Ishikawa (cell line): ENCODE results near the gene GNA14.

Source experiments
- CEBPB ChIP-seq: IDR thresholded peaks from 2 replicates; pipeline ENCODE4 v1.6.1; 2012
- CREB1 ChIP-seq: IDR thresholded peaks from 2 replicates; pipeline ENCODE4 v1.6.1; 2012; ENCODE audit warnings: low read depth
- EGR1 ChIP-seq: IDR thresholded peaks from 2 replicates; pipeline ENCODE4 v1.6.1; 2012
- EP300 ChIP-seq: IDR thresholded peaks from 2 replicates; pipeline ENCODE4 v1.6.1; 2012; ENCODE audit warnings: borderline replicate concordance
- FOXM1 ChIP-seq: IDR thresholded peaks from 2 replicates; pipeline ENCODE4 v1.6.1; 2012; ENCODE audit warnings: low read depth, borderline replicate concordance
- NFIC ChIP-seq: IDR thresholded peaks from 2 replicates; pipeline ENCODE4 v1.6.1; 2012
- RAD21 ChIP-seq: IDR thresholded peaks from 2 replicates; pipeline ENCODE4 v1.6.1; 2012; ENCODE audit warnings: low read depth
- TAF1 ChIP-seq: IDR thresholded peaks from 2 replicates; pipeline ENCODE4 v1.6.1; 2012; ENCODE audit warnings: low read depth, mild to moderate bottlenecking
- TCF12 ChIP-seq: IDR thresholded peaks from 2 replicates; pipeline ENCODE4 v1.6.1; 2012; ENCODE audit warnings: low read depth
- TEAD4 ChIP-seq: IDR thresholded peaks from 2 replicates; pipeline ENCODE4 v1.6.1; 2012
- YY1 ChIP-seq: IDR thresholded peaks from 2 replicates; pipeline ENCODE4 v1.6.1; 2012; ENCODE audit warnings: low read depth
- ZBTB7A ChIP-seq: IDR thresholded peaks from 2 replicates; pipeline ENCODE4 v1.6.1; 2012; ENCODE audit warnings: low read depth
- TF ChIP-seq, protein P1 (sequence below): IDR thresholded peaks from 2 replicates; pipeline ENCODE4 v1.6.1; 2012
- TF ChIP-seq, protein P2 (sequence below): IDR thresholded peaks from 2 replicates; pipeline ENCODE4 v1.6.1; 2012
- TF ChIP-seq, protein P3 (sequence below): IDR thresholded peaks from 2 replicates; pipeline ENCODE4 v1.6.1; 2012; ENCODE audit warnings: low read depth, mild to moderate bottlenecking

GNA14 gene

DNA sequence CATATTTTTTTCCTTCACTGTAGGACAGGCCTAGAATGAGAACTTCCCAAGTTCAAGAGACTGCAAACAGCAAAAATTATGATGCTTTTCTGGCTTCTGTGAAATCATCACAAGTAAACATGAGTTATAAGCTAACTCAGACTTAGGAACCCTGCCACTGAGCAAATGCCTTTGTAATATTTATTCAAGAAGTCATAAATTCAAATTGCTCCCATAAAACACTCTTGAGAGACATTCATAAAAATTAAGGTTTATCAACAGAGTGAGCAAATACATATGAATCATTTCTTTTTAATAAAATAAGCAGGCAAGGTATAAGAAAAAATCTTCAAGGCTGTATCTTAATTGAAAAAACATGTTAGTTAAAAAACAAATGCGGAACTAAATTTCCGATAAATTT, 124.2 kb downstream of the GNA14 start:
- TF ChIP-seq EP300, result no peak
- no peak for TF ChIP-seq RAD21

DNA sequence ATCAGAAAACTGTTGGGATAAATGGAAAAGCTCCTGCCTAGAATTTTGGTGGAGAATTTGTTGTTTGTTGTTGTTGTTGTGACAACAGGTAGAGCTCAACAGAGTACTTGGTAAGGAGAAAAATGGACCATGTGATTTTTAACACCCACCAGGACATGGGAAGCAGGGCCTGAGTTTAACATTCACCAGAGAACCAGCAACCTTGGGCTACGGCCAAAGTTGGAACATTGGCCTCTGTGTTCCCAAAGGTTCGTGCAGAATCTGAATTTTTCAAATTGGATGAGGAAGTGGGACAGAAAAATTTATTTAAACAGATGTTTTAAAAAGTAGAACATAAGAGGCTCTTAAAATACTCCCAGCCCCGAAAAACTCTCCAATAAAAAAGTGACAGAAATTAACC, 127.0 kb downstream of the GNA14 start:
- no peak for TF ChIP-seq FOXM1
- TF ChIP-seq RAD21, result no peak
- TF ChIP-seq CEBPB, result no peak
- no peak for TF ChIP-seq CREB1
- TF ChIP-seq, protein P1, sequence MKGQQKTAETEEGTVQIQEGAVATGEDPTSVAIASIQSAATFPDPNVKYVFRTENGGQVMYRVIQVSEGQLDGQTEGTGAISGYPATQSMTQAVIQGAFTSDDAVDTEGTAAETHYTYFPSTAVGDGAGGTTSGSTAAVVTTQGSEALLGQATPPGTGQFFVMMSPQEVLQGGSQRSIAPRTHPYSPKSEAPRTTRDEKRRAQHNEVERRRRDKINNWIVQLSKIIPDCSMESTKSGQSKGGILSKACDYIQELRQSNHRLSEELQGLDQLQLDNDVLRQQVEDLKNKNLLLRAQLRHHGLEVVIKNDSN, result no peak
- no peak for TF ChIP-seq ZBTB7A
- no peak for TF ChIP-seq YY1
- TF ChIP-seq EGR1, result no peak
- no peak for TF ChIP-seq NFIC
- TF ChIP-seq EP300, result no peak
- TF ChIP-seq, protein P2, sequence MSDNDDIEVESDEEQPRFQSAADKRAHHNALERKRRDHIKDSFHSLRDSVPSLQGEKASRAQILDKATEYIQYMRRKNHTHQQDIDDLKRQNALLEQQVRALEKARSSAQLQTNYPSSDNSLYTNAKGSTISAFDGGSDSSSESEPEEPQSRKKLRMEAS, result no peak
- TF ChIP-seq TAF1, result no peak
- TF ChIP-seq, protein P3, sequence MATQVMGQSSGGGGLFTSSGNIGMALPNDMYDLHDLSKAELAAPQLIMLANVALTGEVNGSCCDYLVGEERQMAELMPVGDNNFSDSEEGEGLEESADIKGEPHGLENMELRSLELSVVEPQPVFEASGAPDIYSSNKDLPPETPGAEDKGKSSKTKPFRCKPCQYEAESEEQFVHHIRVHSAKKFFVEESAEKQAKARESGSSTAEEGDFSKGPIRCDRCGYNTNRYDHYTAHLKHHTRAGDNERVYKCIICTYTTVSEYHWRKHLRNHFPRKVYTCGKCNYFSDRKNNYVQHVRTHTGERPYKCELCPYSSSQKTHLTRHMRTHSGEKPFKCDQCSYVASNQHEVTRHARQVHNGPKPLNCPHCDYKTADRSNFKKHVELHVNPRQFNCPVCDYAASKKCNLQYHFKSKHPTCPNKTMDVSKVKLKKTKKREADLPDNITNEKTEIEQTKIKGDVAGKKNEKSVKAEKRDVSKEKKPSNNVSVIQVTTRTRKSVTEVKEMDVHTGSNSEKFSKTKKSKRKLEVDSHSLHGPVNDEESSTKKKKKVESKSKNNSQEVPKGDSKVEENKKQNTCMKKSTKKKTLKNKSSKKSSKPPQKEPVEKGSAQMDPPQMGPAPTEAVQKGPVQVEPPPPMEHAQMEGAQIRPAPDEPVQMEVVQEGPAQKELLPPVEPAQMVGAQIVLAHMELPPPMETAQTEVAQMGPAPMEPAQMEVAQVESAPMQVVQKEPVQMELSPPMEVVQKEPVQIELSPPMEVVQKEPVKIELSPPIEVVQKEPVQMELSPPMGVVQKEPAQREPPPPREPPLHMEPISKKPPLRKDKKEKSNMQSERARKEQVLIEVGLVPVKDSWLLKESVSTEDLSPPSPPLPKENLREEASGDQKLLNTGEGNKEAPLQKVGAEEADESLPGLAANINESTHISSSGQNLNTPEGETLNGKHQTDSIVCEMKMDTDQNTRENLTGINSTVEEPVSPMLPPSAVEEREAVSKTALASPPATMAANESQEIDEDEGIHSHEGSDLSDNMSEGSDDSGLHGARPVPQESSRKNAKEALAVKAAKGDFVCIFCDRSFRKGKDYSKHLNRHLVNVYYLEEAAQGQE, result no peak
- TF ChIP-seq TCF12, result no peak
- no peak for TF ChIP-seq TEAD4

DNA sequence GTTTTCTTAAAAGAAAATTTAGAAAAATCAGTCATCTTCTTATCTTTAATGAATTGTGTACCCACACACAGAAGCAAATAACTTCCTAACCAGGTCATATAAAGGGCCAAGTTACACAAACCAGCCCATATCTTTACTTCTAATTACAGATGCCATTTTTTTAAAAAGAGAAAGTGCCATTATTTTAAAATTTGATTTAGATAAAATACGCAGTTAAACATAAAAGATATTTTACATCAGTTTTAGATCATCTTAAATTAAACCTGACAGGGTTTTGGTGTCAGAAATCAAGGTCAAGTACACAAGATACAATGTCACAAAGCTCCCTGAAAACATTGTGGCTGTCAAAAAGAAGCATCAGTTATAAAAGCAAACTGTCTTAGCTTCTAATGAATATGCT, 129.4 kb downstream of the GNA14 start:
- no peak for TF ChIP-seq EGR1
- TF ChIP-seq FOXM1, result no peak
- TF ChIP-seq, protein P3, result no peak
- TF ChIP-seq, protein P1, result no peak
- TF ChIP-seq RAD21, result no peak
- TF ChIP-seq NFIC, result no peak
- no peak for TF ChIP-seq ZBTB7A
- no peak for TF ChIP-seq CREB1
- no peak for TF ChIP-seq TEAD4
- TF ChIP-seq CEBPB, result no peak
- no peak for TF ChIP-seq YY1
- no peak for TF ChIP-seq EP300
- TF ChIP-seq TAF1, result no peak
- no peak for TF ChIP-seq TCF12
- TF ChIP-seq, protein P2, result no peak

DNA sequence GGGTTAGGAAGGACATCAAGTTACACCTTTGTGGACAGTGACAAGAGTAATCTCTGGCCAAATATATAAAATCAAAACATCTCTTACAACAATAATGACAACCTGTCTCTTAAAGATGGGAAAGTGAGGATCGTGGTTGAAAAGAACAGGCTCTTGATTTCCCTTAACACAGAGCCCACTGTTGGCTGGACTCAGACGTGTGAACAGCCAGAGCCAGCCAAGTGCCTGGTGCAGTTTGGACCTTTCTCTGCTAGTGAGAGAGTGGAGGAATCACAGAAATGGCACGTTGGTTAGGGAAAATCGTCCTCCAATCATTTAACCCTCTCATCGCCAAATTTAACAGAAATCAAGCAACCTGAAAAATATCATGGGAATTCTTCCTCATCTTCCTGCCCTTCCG, 131.3 kb downstream of the GNA14 start:
- TF ChIP-seq CREB1 (no peak), TEAD4 (no peak), CEBPB (no peak), YY1 (no peak), EP300 (no peak), TAF1 (no peak), NFIC (no peak), FOXM1 (no peak), ZBTB7A (no peak), TCF12 (no peak), RAD21 (no peak), EGR1 (no peak)
- TF ChIP-seq, protein P1, result no peak
- TF ChIP-seq, protein P3, result no peak
- TF ChIP-seq, protein P2, result no peak
